HG03457 (cell line): ENCODE results near the gene COL5A1.

ENCODE experiments used
- ATAC-seq: cut with Tn5 transposase; IDR thresholded peaks from one replicate; pipeline ENCODE4 v1.9.1; 2021; ENCODE audit warnings: moderate number of reproducible peaks; ENCODE audit not compliant: unreplicated experiment

COL5A1 gene

DNA sequence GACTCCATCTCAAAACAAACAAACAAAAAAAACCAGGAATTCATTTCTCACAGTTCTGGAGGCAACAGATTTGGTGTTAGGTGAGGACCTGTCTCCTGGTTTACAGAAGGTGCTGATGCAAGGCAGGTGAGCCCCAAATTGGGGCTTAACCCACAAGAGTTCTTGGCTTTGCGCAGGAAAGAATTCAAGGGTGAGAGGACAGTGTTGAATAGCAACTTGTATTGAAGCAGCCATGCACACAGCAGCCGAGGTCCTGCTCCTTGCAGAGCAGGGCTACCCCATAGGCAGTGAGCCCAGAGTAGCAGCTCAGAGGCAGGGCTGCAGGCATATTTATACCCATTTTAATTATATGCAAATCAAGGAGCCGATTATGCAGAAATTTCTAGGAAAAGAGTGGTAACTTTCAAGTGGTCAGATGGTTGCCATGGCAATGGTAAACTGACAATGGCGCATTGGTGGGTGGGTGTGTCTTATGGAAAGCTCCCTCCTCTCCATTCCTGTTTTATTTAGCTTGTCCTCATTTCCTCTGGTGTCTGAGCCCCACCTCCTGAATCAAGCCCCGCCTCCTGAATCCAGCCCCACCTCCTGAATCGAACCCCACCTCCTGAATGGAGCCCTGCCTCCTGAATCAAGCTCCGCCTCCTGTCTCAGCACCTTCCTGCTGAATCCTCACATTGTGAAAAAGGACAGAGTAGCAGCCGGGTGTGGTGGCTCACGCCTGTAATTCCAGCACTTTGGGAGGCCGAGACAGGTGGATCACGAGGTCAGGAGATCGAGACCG, 34.5 kb upstream of the COL5A1 start:
- ATAC-seq: no peak

GRCh38 chr9:134607971-134608370, 33.6 kb upstream of the COL5A1 start:
- ATAC-seq: no peak

- ATAC-seq: no peak
These were observed 30.6 kb upstream of the COL5A1 start for GRCh38 chr9:134611046-134611445.

- no peak for ATAC-seq
These were observed 29.3 kb upstream of the COL5A1 start for GRCh38 chr9:134612309-134612708.

- no peak for ATAC-seq
These were observed 28.9 kb upstream of the COL5A1 start for GRCh38 chr9:134612715-134613114.

GRCh38 chr9:134614256-134614655, 27.3 kb upstream of the COL5A1 start:
- ATAC-seq: no peak

DNA sequence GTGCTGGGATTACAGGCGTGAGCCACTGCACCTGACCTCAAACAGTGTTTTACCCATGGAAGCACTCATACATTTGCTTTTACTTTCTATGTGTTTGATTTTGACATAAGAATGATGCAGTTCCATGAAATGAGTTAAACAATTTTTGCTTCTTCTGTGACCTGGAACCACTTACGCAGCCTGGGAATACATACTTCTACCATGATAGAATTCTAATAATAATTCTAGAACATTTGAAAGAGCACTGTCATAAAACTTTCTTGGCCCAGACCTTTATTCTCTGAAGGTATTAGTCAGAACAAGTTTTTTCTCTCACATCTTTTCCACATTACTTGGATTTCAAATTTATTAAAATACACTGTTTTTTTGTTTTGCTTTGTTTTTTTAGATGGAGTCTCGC, 25.3 kb upstream of the COL5A1 start:
- no peak for ATAC-seq

GRCh38 chr9:134617246-134617645, 24.4 kb upstream of the COL5A1 start:
- no peak for ATAC-seq

GRCh38 chr9:134617836-134618162, 23.8 kb upstream of the COL5A1 start:
- no peak for ATAC-seq

GRCh38 chr9:134618163-134618832, 23.3 kb upstream of the COL5A1 start:
- no peak for ATAC-seq

DNA sequence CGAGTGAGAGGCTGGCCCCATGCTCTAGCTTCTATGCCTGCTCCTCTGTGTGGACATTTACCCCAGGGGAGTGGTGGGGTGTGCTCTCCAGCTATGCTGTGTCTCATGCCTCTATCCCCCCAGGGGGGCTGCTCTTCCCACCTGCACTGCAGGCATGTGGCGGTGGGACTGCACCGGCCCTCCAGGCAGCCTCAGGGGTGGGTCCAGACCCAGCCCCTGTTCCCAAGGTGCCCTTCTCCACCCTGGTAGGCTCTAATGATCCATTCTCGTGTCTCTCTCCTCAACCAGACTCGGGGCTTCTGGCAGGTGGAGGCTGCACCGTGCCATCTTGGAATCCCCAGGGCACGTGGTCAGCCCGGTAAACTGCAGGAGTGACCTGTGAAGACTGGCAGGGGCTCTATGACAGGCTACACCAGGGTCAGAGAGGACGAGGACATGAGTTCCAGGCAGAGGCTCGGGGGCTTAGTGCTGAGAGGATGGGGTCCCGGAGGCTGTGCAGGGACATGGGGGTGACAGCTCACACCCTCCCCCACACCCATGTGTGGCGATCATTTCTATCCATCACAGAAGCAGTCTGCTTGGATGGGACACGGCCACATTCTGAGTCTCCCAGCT, 22.7 kb upstream of the COL5A1 start:
- no peak for ATAC-seq

DNA sequence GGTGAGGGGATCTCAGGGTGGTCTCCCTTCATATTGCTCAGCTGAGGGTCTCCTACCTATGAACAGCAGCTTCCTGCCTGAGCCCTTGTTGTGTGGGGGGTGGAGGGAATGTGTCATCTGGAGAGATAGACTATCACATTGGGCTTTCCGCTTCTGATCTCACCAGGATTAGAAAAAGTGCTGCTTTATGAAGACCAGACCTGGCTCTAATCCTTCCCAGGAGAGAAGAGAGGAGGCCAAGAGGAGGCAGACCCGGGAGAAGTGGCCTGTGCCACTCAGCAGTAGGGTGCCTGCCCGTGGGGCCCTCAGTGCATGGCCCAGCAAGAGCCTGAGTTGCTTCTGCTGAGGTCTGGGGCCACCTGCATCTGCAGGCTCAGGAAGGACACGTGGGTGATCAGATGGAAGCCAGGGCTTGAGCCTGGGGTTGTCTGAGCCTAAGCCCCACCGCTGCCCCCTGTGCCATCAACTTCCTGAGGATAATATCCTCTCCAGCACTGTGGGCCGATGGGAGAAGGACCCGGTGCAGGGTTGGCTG, 22.1 kb upstream of the COL5A1 start:
- ATAC-seq: no peak

DNA sequence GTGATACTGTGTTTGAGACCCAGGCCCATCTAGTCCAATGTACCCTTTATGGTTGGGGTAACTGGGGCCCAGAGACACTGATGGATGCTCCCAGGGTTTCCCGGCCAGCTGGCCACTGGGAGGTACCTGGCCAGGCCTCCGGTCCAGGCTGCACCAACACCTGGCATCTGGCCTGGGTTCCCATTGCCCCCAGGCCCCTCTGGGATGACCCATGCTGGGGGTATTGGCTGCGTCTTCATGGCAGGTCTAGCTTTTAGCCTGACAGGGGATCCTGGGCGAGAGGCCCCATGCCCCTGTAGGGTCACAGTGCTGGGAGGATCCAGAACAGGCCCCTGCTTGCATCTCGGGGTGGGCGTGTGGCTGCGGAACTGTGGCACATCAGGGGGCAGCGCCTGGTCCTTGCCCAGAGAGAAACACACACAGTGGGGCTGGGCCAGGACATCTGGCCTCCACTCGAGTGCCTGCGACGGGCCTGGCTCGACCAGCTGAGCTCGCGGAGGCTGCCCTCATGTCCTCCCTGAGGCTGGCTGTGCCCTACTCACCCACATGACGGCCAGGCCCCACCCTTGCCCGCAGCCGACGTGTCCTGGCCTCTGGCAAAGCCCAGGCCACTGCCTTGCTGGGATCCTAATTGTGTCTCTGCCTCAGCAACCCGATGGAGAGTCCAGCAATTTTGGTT, 21.5 kb upstream of the COL5A1 start:
- ATAC-seq: no peak

DNA sequence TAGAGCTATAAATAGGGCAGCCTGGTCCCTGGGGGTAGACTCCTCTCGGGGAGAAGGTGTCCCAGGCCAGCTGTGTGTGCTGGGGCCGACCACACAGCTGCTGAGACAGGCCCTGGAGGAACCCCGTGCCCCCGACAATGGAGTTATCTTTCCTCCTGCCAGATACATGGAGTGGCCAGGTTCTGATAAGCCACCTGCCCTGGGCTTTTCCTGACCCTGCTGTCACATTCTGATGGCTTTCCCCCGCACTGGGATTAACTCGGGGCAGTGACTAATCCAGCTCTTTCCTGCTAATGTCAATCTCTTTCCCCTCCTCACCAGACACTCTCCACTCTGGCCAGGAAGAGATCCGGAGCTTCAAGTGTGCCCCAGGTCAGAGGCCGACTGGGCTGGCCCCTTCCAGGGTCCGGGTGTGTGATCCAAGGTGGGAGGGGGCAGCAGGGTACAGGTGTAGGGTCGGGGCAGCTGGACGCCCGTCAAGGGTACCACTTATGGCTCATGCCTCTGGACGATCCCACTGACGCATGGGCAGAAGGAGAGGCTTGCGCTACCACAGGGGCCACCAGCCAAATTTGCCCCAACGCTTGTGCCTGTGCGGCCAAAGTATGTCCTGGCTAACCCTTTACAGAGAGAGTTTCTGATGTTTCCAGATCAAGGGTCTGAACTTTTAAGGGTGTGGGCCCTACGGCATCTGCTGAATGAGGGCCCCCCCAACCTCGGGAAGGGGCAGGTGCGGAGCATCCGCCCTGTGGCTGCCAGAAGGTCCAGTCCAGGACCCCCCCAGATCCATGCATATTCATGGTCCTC, 20.6 kb upstream of the COL5A1 start:
- ATAC-seq: no peak

DNA sequence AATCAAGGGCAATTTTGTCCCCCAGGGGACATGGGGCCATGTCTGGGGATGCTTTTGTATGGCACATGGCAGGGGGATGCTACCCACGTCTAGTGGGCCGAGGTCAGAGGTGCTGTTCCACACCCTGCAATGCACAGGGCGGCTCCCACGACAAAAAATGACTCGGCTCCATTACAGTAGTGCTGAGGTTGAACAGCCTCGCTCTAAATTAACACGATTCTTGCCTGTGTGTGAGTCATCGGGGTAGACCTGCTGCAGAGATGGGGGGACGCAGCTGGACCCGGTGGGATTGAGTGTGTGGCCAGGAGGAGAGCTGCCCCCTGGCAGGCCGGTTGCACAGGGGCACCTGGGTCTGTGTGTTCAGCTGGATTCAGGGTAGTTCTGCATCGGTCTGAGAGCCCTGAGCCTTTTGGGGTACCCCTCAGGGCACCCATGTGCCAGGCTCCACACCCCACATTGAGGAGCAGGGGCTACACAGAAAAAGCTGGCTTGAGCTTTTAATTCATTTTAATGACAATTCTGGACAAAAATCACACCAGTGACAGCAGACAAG, 20.0 kb upstream of the COL5A1 start:
- ATAC-seq: no peak

GRCh38 chr9:134622896-134623257, 18.7 kb upstream of the COL5A1 start:
- no peak for ATAC-seq

- no peak for ATAC-seq
These were observed 18.1 kb upstream of the COL5A1 start for GRCh38 chr9:134623258-134624066.

GRCh38 chr9:134624137-134624591, 17.4 kb upstream of the COL5A1 start:
- no peak for ATAC-seq

GRCh38 chr9:134624621-134625181, 16.9 kb upstream of the COL5A1 start:
- ATAC-seq: no peak
